Measurements from ENCODE around the gene EPB41L1.

DNA sequence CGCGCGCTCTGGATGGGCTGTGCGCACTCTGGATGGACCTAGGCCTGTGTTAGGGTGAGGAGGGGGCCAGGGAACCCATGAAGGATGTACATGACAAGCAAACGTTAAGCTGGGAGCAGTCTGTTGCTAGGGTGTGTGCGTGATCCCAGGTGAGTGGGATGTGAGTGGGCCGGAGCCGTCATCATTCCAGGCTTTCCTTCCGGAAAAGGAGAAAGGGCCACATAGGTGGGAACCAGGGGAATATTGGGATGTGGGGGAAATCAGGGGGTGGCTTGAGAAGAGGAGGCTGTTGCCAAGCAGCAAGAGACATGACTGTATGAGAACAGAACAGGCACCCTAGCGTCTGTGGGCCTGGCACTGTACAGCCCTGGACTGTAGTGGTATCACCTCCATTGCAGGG is 49.7 kb upstream of the EPB41L1 start:
- TF ChIP-seq POLR2AphosphoS5 (IDR thresholded peaks at IDR 0.05; ENCODE audit: low read depth, low read length) (no peak), CTCF (IDR thresholded peaks at IDR 0.05) (no peak), TCF7L2 (IDR thresholded peaks at IDR 0.05; ENCODE audit: low read depth, low read length) (no peak), REST (IDR thresholded peaks at IDR 0.05; ENCODE audit: insufficient read depth in 1 of 2, low read depth in 2 of 2, low read length in 1 of 2) (no peak)

Measured in Panc1 (cell line).